Heart left ventricle (tissue), 16 donors: ENCODE measurements around the gene PLCB2. TPM values are rescaled to one million over a fixed set of nuclear protein-coding genes. Genes with fewer than 3 reads are reported as not detected.
A peak's percentile ranks its signal among the peaks of the same experiment; 100 is the strongest.

Source experiments
- ATAC-seq, 4 donors: fragments of 200-7000 bp; cut with Tn5 transposase; one replicate each; pipeline ENCODE4 v1.9.1; 2020 to 2022; ENCODE audit warnings: moderate library complexity in 4 of 4, mild to moderate bottlenecking in 3 of 4, moderate number of reproducible peaks in 1 of 4
- DNase-seq, 5 donors: peaks; one replicate each; pipeline ENCODE4 v3.0.0-alpha.2; 2020
- H3K27ac ChIP-seq, 12 donors: fragments of 200-600 bp; sonication (generic) in 4 of 12; one replicate each; pipeline versions ENCODE4 v1.5.0 to v1.8.0; 2016 to 2022; ENCODE audit warnings: mild to moderate bottlenecking in 2 of 12
- H3K27me3 ChIP-seq, 9 donors: fragments of 200-600 bp; sonication (generic) in 2 of 9; one replicate each; pipeline versions ENCODE4 v1.5.1 to v1.8.0; 2016 to 2022; ENCODE audit warnings: mild to moderate bottlenecking in 3 of 9
- H3K36me3 ChIP-seq, 9 donors: fragments of 200-600 bp; sonication (generic) in 2 of 9; one replicate each; pipeline versions ENCODE4 v1.5.0 to v1.8.0; 2018 to 2022; ENCODE audit warnings: mild to moderate bottlenecking in 2 of 9
- H3K4me1 ChIP-seq, 12 donors: fragments of 200-600 bp; sonication (generic) in 4 of 12; one replicate each; pipeline versions ENCODE4 v1.5.0 to v1.8.0; 2016 to 2022; ENCODE audit warnings: mild to moderate bottlenecking in 3 of 12
- H3K4me3 ChIP-seq, 12 donors: fragments of 200-600 bp; sonication (generic) in 4 of 12; one replicate each; pipeline versions ENCODE4 v1.5.0 to v1.8.0; 2017 to 2022; ENCODE audit warnings: mild to moderate bottlenecking in 9 of 12, moderate library complexity in 4 of 12
- H3K9me3 ChIP-seq, 12 donors: fragments of 200-600 bp; sonication (generic) in 4 of 12; one replicate each; pipeline versions ENCODE4 v1.5.0 to v1.8.0; 2016 to 2022; ENCODE audit warnings: mild to moderate bottlenecking in 1 of 12
- CTCF ChIP-seq, 12 donors: fragments of 200-600 bp; sonication (generic) in 4 of 12; IDR thresholded peaks; one replicate each; pipeline versions ENCODE4 v1.5.0 to v1.8.0; 2018 to 2022; ENCODE audit warnings: antibody characterized with exemption in 12 of 12, mild to moderate bottlenecking in 5 of 12
- POLR2A ChIP-seq, 2 donors: fragments of 450-650 bp; IDR thresholded peaks; one replicate each; pipeline ENCODE4 v1.6.1; 2017; ENCODE audit warnings: antibody characterized with exemption in 2 of 2, mild to moderate bottlenecking in 2 of 2, moderate library complexity in 2 of 2
- WGBS, 4 donors: extraction: QIAGEN DNeasy Blood & Tissue Kit in 2 of 4; methylation state at CpG; one replicate each; pipeline versions ENCODE4 v1.1.5 to v1.1.7; 2013 to 2018; 5-methylcytosine and 5-hydroxymethylcytosine counted together
- intact Hi-C, 10 donors: fragments of 100-400 bp; cut with DNase I; formaldehyde crosslinking; loops; one replicate each; pipeline versions ENCODE4 v1.11.1 to v1.14.2; 2022
- polyA plus RNA-seq, 2 donors: library from polyadenylated mRNA; stranded (reverse); fragments of 200-250 nt; gene quantifications; one replicate each; pipeline ENCODE4 v1.2.3, GENCODE V29; 2013
- total RNA-seq, 9 donors: library from RNA; depleted of rRNA in 2 of 9; stranded (reverse); fragments of >200 nt in 2 of 9; fragmentation: NEBNext Ultra II Directional in 3 of 9; extraction: Animal tissue kit (Norgen Biotek cat#: 25700) in 3 of 9; gene quantifications; one replicate each; pipeline versions ENCODE4 v1.1.0 to v1.2.4, GENCODE V29; 2016 to 2023
- donor health status: ischemic (EF 13 %, LVEDD 7.1; RV severe dilation, severe dysfunction).
- donor health status: healthy with polysubstance abuse.
- donor health status: DM: no; HTN: yes; CAD: no.
- donor health status: DM: no; HTN: no; CAD: no.
- donor health status: ischemic (EF 25% LVEDD 6.9; RV normal size, moderate dysfunction).
- donor health status: ischemic (EF 25% LVEDD 5.7; RV mildly dilated, moderate dysfunction).
- donor health status: healthy.
- donor health status: DM: yes; HTN: yes; CAD: no.
- donor health status: ischemic (EF 35%, LVEDD 5.7; RV mildly dilated, moderate dysfunction).
- donor health status: nonischemic (EF 11% LVEDD 7.7; RV severe dilation, severe dysfunction).
- donor health status: DM: yes; HTN: yes; CAD: no.
- donor health status: PGD.
- donor health status: ischemic (EF 29% LVEDD 5.4; RV normal size, mild dysfunction).
- donor health status: nonischemic (EF 23%, LVEDD 6.1; RV moderate dilation, normal function).

PLCB2 gene
- total and polyA plus RNA-seq, 11 donors = 1.6 to 46.2 (median 4.8) TPM

GRCh38 chr15:40338921-40339620 is 31.3 kb upstream of the PLCB2 start:
- WGBS, 4 donors = 37 to 51% (median 48%) methylated on average over 7 to 11 of the region's 11 CpGs
- Histone ChIP-seq H3K27ac (peak overlapping the region; percentile 94 to 100 (median 97)), H3K27me3 (no peaks in the 10 kb centered on the region), H3K9me3 (no peaks in the 10 kb centered on the region), H3K4me1 (peaks cover 30 to 98% (median 87%) of the 10 kb centered on the region in 12 donors), H3K36me3 (peaks cover 0 to 18% (median 6%) of the 10 kb centered on the region in 9 donors), H3K4me3 (peak overlapping the region; percentile 24 to 63 (median 50))
- DNase-seq = peak; percentile 58 to 79 (median 66)
- TF ChIP-seq POLR2A (IDR thresholded peaks at IDR 0.05) (no peak), CTCF (IDR thresholded peaks at IDR 0.05) (no peak)
- intact Hi-C loops = loop anchor here in 3 of 10 donors (2.0 kb wide), 2 partner anchors 14 to 16 kb away; partner anchors contain the start of gene INAFM2 (in 1 of the 3)
- peak; percentile 20 to 52 (median 39) for ATAC-seq

- TF ChIP-seq CTCF (IDR thresholded peaks at IDR 0.05) (peak; percentile 57 to 87 (median 75)), POLR2A (IDR thresholded peaks at IDR 0.05) (no peak)
- WGBS, 4 donors = 26 to 32% (median 28%) methylated on average over 11 of the region's 11 CpGs
- peak overlapping the region in 9 of 12 donors; percentile 1 to 57 (median 49) for H3K4me3 ChIP-seq
- H3K4me1 ChIP-seq = peaks cover 30 to 98% (median 90%) of the 10 kb centered on the region in 12 donors
- H3K9me3 ChIP-seq = no peaks in the 10 kb centered on the region
- peak overlapping the region in 11 of 12 donors; percentile 94 to 100 (median 97) for H3K27ac ChIP-seq
- H3K36me3 ChIP-seq = peaks cover 0 to 18% (median 6%) of the 10 kb centered on the region in 9 donors
- intact Hi-C loops = loop anchor here in 3 of 10 donors (2.0 kb wide), 2 partner anchors 13 to 15 kb away; partner anchors contain the start of gene INAFM2 (in 1 of the 3)
- peak; percentile 13 to 28 (median 22) for ATAC-seq
- H3K27me3 ChIP-seq = no peaks in the 10 kb centered on the region
- DNase-seq = peak; percentile 82 to 89 (median 85)
These were observed 30.4 kb upstream of the PLCB2 start for GRCh38 chr15:40338041-40338657.

- ATAC-seq = no peak
- Histone ChIP-seq H3K9me3 (no peaks in the 10 kb centered on the region), H3K4me1 (peaks cover 26 to 98% (median 86%) of the 10 kb centered on the region in 12 donors), H3K36me3 (peaks cover 0 to 18% (median 6%) of the 10 kb centered on the region in 9 donors), H3K27ac (peak overlapping the region in 11 of 12 donors; percentile 46 to 100 (median 97)), H3K4me3 (peak overlapping the region in 7 of 12 donors; percentile 1 to 57 (median 17)), H3K27me3 (no peaks in the 10 kb centered on the region)
- 32 to 55% (median 45%) methylated on average over 14 to 19 of the region's 19 CpGs for WGBS, 4 donors
- peak in 2 of 5 donors; percentile 45 to 67 for DNase-seq
- intact Hi-C loops = no loop called here
- TF ChIP-seq POLR2A (IDR thresholded peaks at IDR 0.05) (no peak), CTCF (IDR thresholded peaks at IDR 0.05) (no peak)
These were observed 29.9 kb upstream of the PLCB2 start for GRCh38 chr15:40337597-40337996.

- Histone ChIP-seq H3K4me3 (no peak overlapping the region), H3K9me3 (no peaks in the 10 kb centered on the region), H3K27ac (peak overlapping the region in 10 of 12 donors; percentile 27 to 100 (median 96)), H3K27me3 (no peaks in the 10 kb centered on the region), H3K36me3 (peaks cover 0 to 18% (median 6%) of the 10 kb centered on the region in 9 donors), H3K4me1 (peaks cover 22 to 100% (median 85%) of the 10 kb centered on the region in 12 donors)
- intact Hi-C loops = no loop called here
- DNase-seq = peak in 2 of 5 donors; percentile 56 to 75
- ATAC-seq = no peak
- TF ChIP-seq CTCF (IDR thresholded peaks at IDR 0.05) = peak in 1 of 12 donors; percentile 6
- TF ChIP-seq POLR2A (IDR thresholded peaks at IDR 0.05) = no peak
- WGBS, 4 donors = 59 to 75% (median 64%) methylated on average over 5 of the region's 5 CpGs
These were observed 29.0 kb upstream of the PLCB2 start for GRCh38 chr15:40336744-40337122.
